Astrocyte (in vitro differentiated cells and primary cell): ENCODE results near the gene ZIC1. TPM values are rescaled to one million over a fixed set of nuclear protein-coding genes. Genes with fewer than 3 reads are reported as not detected.

ENCODE experiments used
- DNase-seq: peaks from one replicate; pipeline ENCODE4 v3.0.0-alpha.2; 2010; ENCODE audit warnings: low read depth
- FAIRE-seq: peaks from 2 replicates; lab custom pipeline; 2011; peaks lifted over from hg19 to GRCh38; lab: Jason Lieb, UNC
- H2AFZ ChIP-seq: 2 replicates; pipeline ENCODE4 v1.6.0; 2012; ENCODE audit warnings: low read depth, low read length, inconsistent platforms
- H3K27ac ChIP-seq: 2 replicates; pipeline ENCODE4 v1.5.1; 2011; ENCODE audit warnings: low read depth, low read length, inconsistent platforms
- H3K27me3 ChIP-seq: 2 replicates; pipeline ENCODE4 v1.6.0; 2011; ENCODE audit warnings: low read length, inconsistent platforms; ENCODE audit not compliant: insufficient read depth
- H3K36me3 ChIP-seq: 2 replicates; pipeline ENCODE4 v1.5.1; 2011; ENCODE audit warnings: low read length, inconsistent platforms; ENCODE audit not compliant: insufficient read depth
- H3K4me1 ChIP-seq: 2 replicates; pipeline ENCODE4 v1.5.1; 2011; ENCODE audit warnings: low read length, inconsistent platforms; ENCODE audit not compliant: insufficient read depth
- H3K4me2 ChIP-seq: 2 replicates; pipeline ENCODE4 v1.6.0; 2012; ENCODE audit warnings: low read length, inconsistent platforms
- H3K4me3 ChIP-seq: 2 replicates; pipeline ENCODE4 v1.5.1; 2011; ENCODE audit warnings: low read depth, mild to moderate bottlenecking, low read length, inconsistent platforms; ENCODE audit not compliant: insufficient read depth
- H3K79me2 ChIP-seq: 2 replicates; pipeline ENCODE4 v1.6.0; 2012; ENCODE audit warnings: mild to moderate bottlenecking, low read length, inconsistent platforms; ENCODE audit not compliant: insufficient read depth
- H3K9ac ChIP-seq: 2 replicates; pipeline ENCODE4 v1.6.0; 2012; ENCODE audit warnings: mild to moderate bottlenecking, low read length, inconsistent platforms
- H3K9me3 ChIP-seq: 2 replicates; pipeline ENCODE4 v1.5.1; 2012; ENCODE audit warnings: low read depth, mild to moderate bottlenecking, low read length, inconsistent platforms; ENCODE audit not compliant: insufficient read depth
- H4K20me1 ChIP-seq: 2 replicates; pipeline ENCODE4 v1.6.0; 2012; ENCODE audit warnings: low read length, inconsistent platforms; ENCODE audit not compliant: insufficient read depth
- H3K27ac Mint-ChIP-seq: one replicate; pipeline ENCODE4 v1.8.0; 2021; ENCODE audit warnings: mild to moderate bottlenecking, mixed read lengths; ENCODE audit not compliant: unreplicated experiment
- H3K27me3 Mint-ChIP-seq: one replicate; pipeline ENCODE4 v1.8.0; 2021; ENCODE audit warnings: low read depth, mixed read lengths; ENCODE audit not compliant: unreplicated experiment
- H3K36me3 Mint-ChIP-seq: one replicate; pipeline ENCODE4 v1.8.0; 2021; ENCODE audit warnings: low read depth, mixed read lengths; ENCODE audit not compliant: unreplicated experiment
- H3K4me1 Mint-ChIP-seq: one replicate; pipeline ENCODE4 v1.8.0; 2021; ENCODE audit warnings: low read depth, mixed read lengths; ENCODE audit not compliant: unreplicated experiment
- H3K4me3 Mint-ChIP-seq: one replicate; pipeline ENCODE4 v1.8.0; 2021; ENCODE audit warnings: mild to moderate bottlenecking, moderate library complexity, mixed read lengths; ENCODE audit not compliant: unreplicated experiment
- H3K9me3 Mint-ChIP-seq: one replicate; pipeline ENCODE4 v1.8.0; 2021; ENCODE audit warnings: mild to moderate bottlenecking, mixed read lengths; ENCODE audit not compliant: unreplicated experiment
- EZH2 ChIP-seq: IDR thresholded peaks from 2 replicates; pipeline ENCODE4 v1.6.1; 2012; ENCODE audit warnings: mild to moderate bottlenecking, low read length, inconsistent platforms; ENCODE audit not compliant: insufficient read depth
- total RNA-seq: library from RNA; stranded (reverse); gene quantifications from 2 replicates; pipeline ENCODE4 v1.2.1, GENCODE V29; 2021
- TF ChIP-seq, protein P1 (sequence below): IDR thresholded peaks from 2 replicates; pipeline ENCODE4 v1.5.1; 2011; ENCODE audit warnings: low read depth, mild to moderate bottlenecking, inconsistent platforms, low read length, moderate library complexity; ENCODE audit not compliant: insufficient read depth

The ZIC1 gene
- total RNA-seq, 1 donor from 2014 or later = 0.30 TPM

- H4K20me1 ChIP-seq = peaks cover 13% of the 10 kb centered on the region
- Mint-ChIP-seq H3K27ac (peak overlapping the region; percentile 14), H3K27me3 (peaks cover 84% of the 10 kb centered on the region), H3K4me3 (no peak overlapping the region), H3K9me3 (peaks cover 12% of the 10 kb centered on the region), H3K4me1 (peaks cover 5% of the 10 kb centered on the region), H3K36me3 (no peaks in the 10 kb centered on the region)
- no peak for DNase-seq
- peaks cover 40% of the 10 kb centered on the region for H3K27me3 ChIP-seq
- no peak for TF ChIP-seq EZH2
- TF ChIP-seq, protein P1, sequence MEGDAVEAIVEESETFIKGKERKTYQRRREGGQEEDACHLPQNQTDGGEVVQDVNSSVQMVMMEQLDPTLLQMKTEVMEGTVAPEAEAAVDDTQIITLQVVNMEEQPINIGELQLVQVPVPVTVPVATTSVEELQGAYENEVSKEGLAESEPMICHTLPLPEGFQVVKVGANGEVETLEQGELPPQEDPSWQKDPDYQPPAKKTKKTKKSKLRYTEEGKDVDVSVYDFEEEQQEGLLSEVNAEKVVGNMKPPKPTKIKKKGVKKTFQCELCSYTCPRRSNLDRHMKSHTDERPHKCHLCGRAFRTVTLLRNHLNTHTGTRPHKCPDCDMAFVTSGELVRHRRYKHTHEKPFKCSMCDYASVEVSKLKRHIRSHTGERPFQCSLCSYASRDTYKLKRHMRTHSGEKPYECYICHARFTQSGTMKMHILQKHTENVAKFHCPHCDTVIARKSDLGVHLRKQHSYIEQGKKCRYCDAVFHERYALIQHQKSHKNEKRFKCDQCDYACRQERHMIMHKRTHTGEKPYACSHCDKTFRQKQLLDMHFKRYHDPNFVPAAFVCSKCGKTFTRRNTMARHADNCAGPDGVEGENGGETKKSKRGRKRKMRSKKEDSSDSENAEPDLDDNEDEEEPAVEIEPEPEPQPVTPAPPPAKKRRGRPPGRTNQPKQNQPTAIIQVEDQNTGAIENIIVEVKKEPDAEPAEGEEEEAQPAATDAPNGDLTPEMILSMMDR = no peak
- H3K9me3 ChIP-seq = no peaks in the 10 kb centered on the region
- H3K36me3 ChIP-seq = peaks cover 4% of the 10 kb centered on the region
- H3K4me2 ChIP-seq = peak overlapping the region; percentile 88
- peaks cover 11% of the 10 kb centered on the region for H3K4me1 ChIP-seq
- peaks cover 57% of the 10 kb centered on the region for H3K79me2 ChIP-seq
- peak overlapping the region; percentile 38 for H3K4me3 ChIP-seq
- H2AFZ ChIP-seq = no peak overlapping the region
- peak overlapping the region; percentile 31 for H3K27ac ChIP-seq
- H3K9ac ChIP-seq = peak overlapping the region; percentile 47
- FAIRE-seq = no peak
Measured at GRCh38 chr3:147414390-147415138, 5.4 kb downstream of the ZIC1 start.

- H3K4me1 Mint-ChIP-seq = peaks cover 5% of the 10 kb centered on the region
- peaks cover 91% of the 10 kb centered on the region for H3K27me3 Mint-ChIP-seq
- H3K79me2 ChIP-seq = peaks cover 50% of the 10 kb centered on the region
- no peak overlapping the region for H3K4me3 Mint-ChIP-seq
- peaks cover 15% of the 10 kb centered on the region for H3K4me1 ChIP-seq
- H3K4me3 ChIP-seq = no peak overlapping the region
- peaks cover 39% of the 10 kb centered on the region for H3K27me3 ChIP-seq
- no peak for FAIRE-seq
- peak overlapping the region; percentile 43 for H3K27ac ChIP-seq
- H3K9me3 Mint-ChIP-seq = peaks cover 16% of the 10 kb centered on the region
- peaks cover 13% of the 10 kb centered on the region for H4K20me1 ChIP-seq
- H2AFZ ChIP-seq = no peak overlapping the region
- no peaks in the 10 kb centered on the region for H3K9me3 ChIP-seq
- peak overlapping the region; percentile 34 for H3K9ac ChIP-seq
- peaks cover 4% of the 10 kb centered on the region for H3K36me3 ChIP-seq
- H3K36me3 Mint-ChIP-seq = no peaks in the 10 kb centered on the region
- no peak for DNase-seq
- peak overlapping the region; percentile 88 for H3K4me2 ChIP-seq
- no peak overlapping the region for H3K27ac Mint-ChIP-seq
- TF ChIP-seq, protein P1 = no peak
- TF ChIP-seq EZH2 = no peak
Measured at GRCh38 chr3:147415286-147415685, 6.1 kb downstream of the ZIC1 start.

- no peak overlapping the region for H3K4me3 ChIP-seq
- H3K4me2 ChIP-seq = no peak overlapping the region
- Mint-ChIP-seq H3K36me3 (no peaks in the 10 kb centered on the region), H3K4me3 (no peak overlapping the region), H3K27ac (no peak overlapping the region), H3K9me3 (peaks cover 15% of the 10 kb centered on the region), H3K4me1 (peaks cover 5% of the 10 kb centered on the region), H3K27me3 (peaks cover 94% of the 10 kb centered on the region)
- no peak for FAIRE-seq
- peaks cover 34% of the 10 kb centered on the region for H3K27me3 ChIP-seq
- peaks cover 4% of the 10 kb centered on the region for H3K36me3 ChIP-seq
- DNase-seq = no peak
- TF ChIP-seq, protein P1 = peak; percentile 35
- TF ChIP-seq EZH2 = no peak
- H3K4me1 ChIP-seq = peaks cover 17% of the 10 kb centered on the region
- no peak overlapping the region for H3K9ac ChIP-seq
- H3K27ac ChIP-seq = peak overlapping the region; percentile 43
- no peak overlapping the region for H2AFZ ChIP-seq
- peaks cover 10% of the 10 kb centered on the region for H4K20me1 ChIP-seq
- peaks cover 44% of the 10 kb centered on the region for H3K79me2 ChIP-seq
- no peaks in the 10 kb centered on the region for H3K9me3 ChIP-seq
Measured at GRCh38 chr3:147415874-147416273, 6.7 kb downstream of the ZIC1 start.
